ENCODE data around the gene IL15. TPM values are rescaled to one million over a fixed set of nuclear protein-coding genes. Genes with fewer than 3 reads are reported as not detected.
"Not testable (repeated sequence)": the region's sequence is repeated elsewhere in the genome, so short reads cannot be mapped to it uniquely, and the experiment has no call there.

Gene IL15
- total RNA-seq, result 1 to 10 TPM; 3.5 to 3.8 TPM
- long read RNA-seq, partial matches to known transcripts, result 0 of 7 reads
- long read RNA-seq, other reads (novel, unspliced or antisense), result 7 of 7 reads

GRCh38 chr4:141636082-141636770 lies at the start of gene IL15:
IL15 (plus strand) TSS chr4:141636583; CDS start chr4:141719465, 82,882 bp downstream.
- intact Hi-C loops (cut with DNase I), result loop anchor here in 1 of 2 donors (5.0 kb wide), 1 partner anchor 289 kb away; no protein-coding TSS in a partner anchor
- peak; percentile 79 to 86 for ATAC-seq
- DNase-seq, result peak; percentile 70

GRCh38 chr4:141587897-141588296 lies 48.5 kb upstream of the IL15 start:
- DNase-seq (no peak), ATAC-seq (no peak)
- intact Hi-C loops (cut with DNase I), result no loop called here

GRCh38 chr4:141595531-141595930 lies 40.9 kb upstream of the IL15 start:
- DNase-seq, result no peak
- intact Hi-C loops (cut with DNase I), result no loop called here
- no peak for ATAC-seq

GRCh38 chr4:141599853-141600252 lies 36.5 kb upstream of the IL15 start:
- no peak for DNase-seq
- intact Hi-C loops (cut with DNase I), result no loop called here
- ATAC-seq, result no peak

GRCh38 chr4:141604683-141605082 lies 31.7 kb upstream of the IL15 start:
- intact Hi-C loops (cut with DNase I), result not testable (repeated sequence)

GRCh38 chr4:141605425-141605856 lies 30.9 kb upstream of the IL15 start:
- ATAC-seq (no peak), DNase-seq (no peak)
- intact Hi-C loops (cut with DNase I), result no loop called here

More at GRCh38 chr4:141604683-141605082, 31.7 kb upstream of the IL15 start:
- DNase-seq, ATAC-seq: not testable (repeated sequence)

GRCh38 chr4:141609243-141609642 lies 27.1 kb upstream of the IL15 start:
- no peak for DNase-seq
- intact Hi-C loops (cut with DNase I), result no loop called here
- no peak for ATAC-seq

- intact Hi-C loops (cut with DNase I), result no loop called here
- DNase-seq, result no peak
- no peak for ATAC-seq
These were observed 26.0 kb upstream of the IL15 start for GRCh38 chr4:141610365-141610764.

GRCh38 chr4:141614878-141615586 lies 21.4 kb upstream of the IL15 start:
- intact Hi-C loops (cut with DNase I), result no loop called here
- ATAC-seq (no peak), DNase-seq (no peak)

- DNase-seq; ATAC-seq; intact Hi-C loops (cut with DNase I): not testable (repeated sequence)
These were observed 20.8 kb upstream of the IL15 start for GRCh38 chr4:141615587-141615918.

GRCh38 chr4:141620715-141621114 lies 15.7 kb upstream of the IL15 start:
- intact Hi-C loops (cut with DNase I), result no loop called here
- ATAC-seq, result no peak
- DNase-seq, result no peak

GRCh38 chr4:141625023-141625422 lies 11.4 kb upstream of the IL15 start:
- ATAC-seq, result no peak
- intact Hi-C loops (cut with DNase I), result no loop called here
- no peak for DNase-seq

GRCh38 chr4:141630854-141631253 lies 5.5 kb upstream of the IL15 start:
- DNase-seq, result no peak
- no peak for ATAC-seq
- intact Hi-C loops (cut with DNase I), result no loop called here

GRCh38 chr4:141635736-141636081 lies 674 bp upstream of the IL15 start:
- DNase-seq (no peak), ATAC-seq (no peak)
- intact Hi-C loops (cut with DNase I), result loop anchor here in 1 of 2 donors (5.0 kb wide), 1 partner anchor 288 kb away; no protein-coding TSS in a partner anchor

- DNase-seq (peak; percentile 52), ATAC-seq (peak; percentile 88 to 90)
- intact Hi-C loops (cut with DNase I), result loop anchor here in 1 of 2 donors (5.0 kb wide), 1 partner anchor 290 kb away; no protein-coding TSS in a partner anchor
These were observed 533 bp downstream of the IL15 start for GRCh38 chr4:141636771-141637460.

- peak in 1 of 2 donors; percentile 44 for ATAC-seq
- no peak for DNase-seq
- intact Hi-C loops (cut with DNase I), result loop anchor here in 1 of 2 donors (5.0 kb wide), 1 partner anchor 290 kb away; no protein-coding TSS in a partner anchor
These were observed 1.2 kb downstream of the IL15 start for GRCh38 chr4:141637565-141637964.

GRCh38 chr4:141638230-141638629 lies 1.8 kb downstream of the IL15 start:
- ATAC-seq (no peak), DNase-seq (no peak)
- intact Hi-C loops (cut with DNase I), result loop anchor here in 1 of 2 donors (5.0 kb wide), 1 partner anchor 291 kb away; no protein-coding TSS in a partner anchor

GRCh38 chr4:141640696-141641095 lies 4.3 kb downstream of the IL15 start:
- no peak for DNase-seq

GRCh38 chr4:141642063-141642462 lies 5.7 kb downstream of the IL15 start:
- ATAC-seq (no peak), DNase-seq (no peak)
- intact Hi-C loops (cut with DNase I), result no loop called here

More at GRCh38 chr4:141640696-141641095, 4.3 kb downstream of the IL15 start:
- intact Hi-C loops (cut with DNase I), result no loop called here
- ATAC-seq, result no peak

GRCh38 chr4:141642711-141643110 lies 6.3 kb downstream of the IL15 start:
- DNase-seq (no peak), ATAC-seq (no peak)
- intact Hi-C loops (cut with DNase I), result no loop called here
